Thyroid gland (tissue), 4 donors: ENCODE measurements around the gene CERK. TPM values are rescaled to one million over a fixed set of nuclear protein-coding genes. Genes with fewer than 3 reads are reported as not detected.

ENCODE experiments used
- DNase-seq, 2 donors: peaks; one replicate each; pipeline ENCODE4 v3.0.0-alpha.2; 2019
- H3K27ac ChIP-seq, 3 donors: fragments of 200-600 bp; sonication (generic); 1 replicate in 2 of 3; 2 replicates in 1 of 3; pipeline ENCODE4 v1.5.1; 2016 to 2019; ENCODE audit warnings: mild to moderate bottlenecking in 1 of 3, moderate library complexity in 1 of 3
- H3K27me3 ChIP-seq: fragments of 200-600 bp; sonication (generic); one replicate; pipeline ENCODE4 v1.5.1; 2019
- H3K36me3 ChIP-seq, 2 donors: fragments of 200-600 bp; sonication (generic); one replicate each; pipeline ENCODE4 v1.5.1; 2016 to 2019
- H3K4me1 ChIP-seq, 2 donors: fragments of 200-600 bp; sonication (generic); one replicate each; pipeline ENCODE4 v1.5.1; 2017 to 2019
- H3K4me3 ChIP-seq, 3 donors: fragments of 200-600 bp; sonication (generic); replicated peaks in 1 of 3; 1 replicate in 2 of 3; 2 replicates in 1 of 3; pipeline ENCODE4 v1.5.1; 2016; ENCODE audit warnings: mild to moderate bottlenecking in 1 of 3
- H3K9me3 ChIP-seq: fragments of 200-600 bp; sonication (generic); one replicate; pipeline ENCODE4 v1.5.1; 2017
- CTCF ChIP-seq, 6 experiments: fragments of 200-600 bp in 3 of 6; fragments of 450-650 bp in 3 of 6; sonication (generic) in 3 of 6; IDR thresholded peaks; one replicate each; pipeline ENCODE4 v1.5.1; 2016 to 2019; ENCODE audit warnings: antibody characterized with exemption in 6 of 6, mild to moderate bottlenecking in 2 of 6, inconsistent platforms in 1 of 6, moderate library complexity in 1 of 6
- POLR2A ChIP-seq, 2 donors: fragments of 450-650 bp; IDR thresholded peaks; one replicate each; pipeline ENCODE4 v1.6.1; 2017; ENCODE audit warnings: antibody characterized with exemption in 2 of 2, mild to moderate bottlenecking in 2 of 2, moderate library complexity in 1 of 2
- WGBS, 2 donors: methylation state at CpG; one replicate each; pipeline ENCODE4 v1.1.5; 2017; 5-methylcytosine and 5-hydroxymethylcytosine counted together
- intact Hi-C: fragments of 100-400 bp; cut with DNase I; formaldehyde crosslinking; loops from one replicate; pipeline ENCODE4 v1.15.1; 2023
- total RNA-seq, 4 donors: library from RNA; depleted of rRNA; stranded (reverse); fragments of >200 nt; gene quantifications; one replicate each; pipeline ENCODE4 v1.2.3, GENCODE V29; 2016

CERK gene
- total RNA-seq, 4 donors from 2014 or later, result 74.6 to 84.7 (median 81.5) TPM

DNA sequence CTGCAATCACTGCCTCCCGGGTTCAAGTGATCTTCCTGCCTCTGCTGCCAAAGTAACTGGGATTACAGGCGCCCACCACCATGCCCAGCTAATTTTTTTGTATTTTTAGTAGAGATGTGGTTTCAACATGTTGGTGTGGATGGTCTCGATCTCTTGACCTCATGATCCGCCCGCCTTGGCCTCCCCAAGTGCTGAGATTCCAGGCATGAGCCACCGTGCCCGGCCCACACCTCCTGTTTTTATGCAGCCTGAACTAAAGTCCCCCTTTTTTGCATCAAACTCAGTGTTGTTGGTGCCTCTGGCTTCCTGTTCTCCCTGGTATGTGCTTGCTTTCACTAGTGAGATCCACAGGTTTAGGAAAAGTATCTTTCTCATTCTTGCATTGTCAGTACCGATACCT lies 28.6 kb upstream of the CERK start:
- Histone ChIP-seq H3K27me3 (no peaks in the 10 kb centered on the region), H3K9me3 (no peaks in the 10 kb centered on the region), H3K27ac (no peak overlapping the region), H3K4me1 (peaks cover 40 to 52% of the 10 kb centered on the region in 2 donors), H3K36me3 (no peaks in the 10 kb centered on the region), H3K4me3 (no peak overlapping the region)
- intact Hi-C loops, result no loop called here
- 94 to 97% methylated on average over 8 of the region's 8 CpGs for WGBS, 2 donors
- no peak for DNase-seq
- no peak for TF ChIP-seq POLR2A (IDR thresholded peaks at IDR 0.05)
- no peak for TF ChIP-seq CTCF (IDR thresholded peaks at IDR 0.05)

DNA sequence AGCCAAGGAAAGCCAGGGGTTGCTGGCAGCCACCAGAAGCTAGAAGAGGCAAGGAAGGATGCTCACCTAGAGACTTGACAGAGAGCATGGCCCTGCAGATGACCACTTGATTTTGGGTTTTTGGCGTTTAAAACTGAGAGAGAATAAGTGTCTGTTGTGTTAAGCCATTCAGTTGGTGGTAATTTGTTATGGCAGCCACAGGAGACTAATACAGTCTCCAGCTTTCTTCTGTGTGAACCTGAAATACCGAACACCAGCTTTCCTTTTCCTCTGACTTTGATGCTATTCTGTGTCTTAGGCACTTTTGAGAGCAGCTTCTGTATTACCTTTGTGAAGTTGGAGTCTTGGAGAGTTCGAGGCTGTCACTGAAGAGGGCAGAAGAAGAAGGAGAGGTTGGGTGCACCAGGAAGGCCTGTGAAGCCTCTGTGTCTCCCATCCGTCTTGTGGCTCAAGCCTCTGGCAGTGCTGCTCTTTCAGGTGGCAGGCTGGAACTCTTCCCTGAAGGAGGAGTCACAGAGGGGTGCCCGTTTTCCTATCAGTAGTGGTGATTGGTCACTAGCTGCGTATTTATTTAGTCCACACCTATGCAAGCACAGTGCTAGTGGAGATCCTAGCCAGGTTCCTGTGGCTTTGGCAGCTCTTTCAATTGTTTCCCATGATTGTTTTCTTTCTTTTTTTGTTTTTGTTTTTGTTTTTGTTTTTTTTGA lies 26.9 kb upstream of the CERK start:
- intact Hi-C loops, result no loop called here
- DNase-seq, result no peak
- no peak overlapping the region for H3K27ac ChIP-seq
- no peaks in the 10 kb centered on the region for H3K27me3 ChIP-seq
- WGBS, 2 donors, result 77 to 82% methylated on average over 6 of the region's 6 CpGs
- H3K4me3 ChIP-seq, result no peak overlapping the region
- H3K36me3 ChIP-seq, result no peaks in the 10 kb centered on the region
- TF ChIP-seq CTCF (IDR thresholded peaks at IDR 0.05) (no peak), POLR2A (IDR thresholded peaks at IDR 0.05) (no peak)
- H3K4me1 ChIP-seq, result peaks cover 47 to 49% of the 10 kb centered on the region in 2 donors
- H3K9me3 ChIP-seq, result no peaks in the 10 kb centered on the region

DNA sequence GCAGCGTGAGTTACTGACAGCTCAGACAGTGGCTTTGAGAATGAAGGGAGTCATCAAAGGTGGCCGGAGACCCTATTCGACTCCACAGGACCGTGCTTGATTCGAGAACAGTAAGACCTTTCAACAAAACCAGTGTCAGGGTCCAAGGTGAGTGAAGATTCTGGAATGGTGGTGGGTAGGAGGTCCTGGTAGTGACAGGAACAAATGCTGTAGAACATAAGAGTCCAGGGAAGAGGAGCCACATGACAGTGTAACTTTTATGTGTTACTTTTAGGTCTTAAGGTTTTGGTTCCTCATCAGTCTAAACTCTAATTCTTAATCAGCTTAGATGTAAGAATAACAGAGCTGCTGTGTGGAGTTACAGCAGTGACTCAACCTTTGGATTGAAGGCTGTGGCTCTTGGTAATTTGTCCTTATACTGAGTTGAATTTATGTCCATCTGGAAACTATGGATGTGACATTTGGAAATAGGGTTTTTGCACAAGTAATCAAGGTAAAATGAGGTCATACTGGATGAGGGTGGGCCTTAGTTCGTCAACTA lies 26.2 kb upstream of the CERK start:
- Histone ChIP-seq H3K4me3 (no peak overlapping the region), H3K4me1 (peaks cover 40 to 42% of the 10 kb centered on the region in 2 donors), H3K27ac (no peak overlapping the region)

DNA sequence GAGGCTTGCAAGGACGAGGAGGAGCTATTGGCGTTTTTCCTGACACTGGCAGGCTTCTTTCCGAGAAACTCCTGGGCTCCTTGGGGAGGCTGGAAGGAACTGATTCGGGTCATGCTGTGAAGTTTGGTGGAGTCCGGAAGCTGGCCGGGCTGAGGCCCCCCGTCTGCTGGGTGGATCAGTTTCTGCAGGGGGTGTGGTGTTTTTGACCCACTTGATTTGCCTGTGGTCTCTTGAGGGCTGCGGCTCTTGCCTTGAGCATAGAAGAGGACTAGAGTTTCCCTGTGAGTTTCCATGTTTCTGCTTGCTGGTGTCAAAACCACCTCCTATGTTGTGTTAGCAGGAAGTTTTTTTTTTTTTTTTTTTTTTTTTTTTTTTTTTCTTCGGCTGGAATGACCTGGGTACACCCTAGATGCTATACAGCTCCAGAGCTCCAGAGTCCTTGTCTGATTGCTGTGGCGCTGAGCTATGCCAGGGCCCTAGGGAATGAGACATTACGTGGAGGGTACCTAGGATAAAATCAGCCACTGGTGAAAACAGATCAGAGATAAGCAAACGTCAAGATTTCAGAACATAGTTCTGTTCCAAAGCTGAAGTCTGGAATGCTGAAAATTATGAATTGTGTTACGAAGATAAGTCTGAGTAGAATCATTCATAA lies 25.1 kb upstream of the CERK start:
- Histone ChIP-seq H3K4me1 (peaks cover 40 to 42% of the 10 kb centered on the region in 2 donors), H3K36me3 (no peaks in the 10 kb centered on the region), H3K4me3 (peak overlapping the region; percentile 73 to 79 (median 75)), H3K27ac (peak overlapping the region; percentile 77 to 97 (median 94)), H3K27me3 (no peaks in the 10 kb centered on the region), H3K9me3 (no peaks in the 10 kb centered on the region)
- DNase-seq, result peak in 1 of 2 donors; percentile 46
- TF ChIP-seq POLR2A (IDR thresholded peaks at IDR 0.05), result no peak
- TF ChIP-seq CTCF (IDR thresholded peaks at IDR 0.05), result no peak
- WGBS, 2 donors, result 13 to 15% methylated on average over 13 of the region's 13 CpGs
- intact Hi-C loops, result no loop called here

More for the DNA sequence above, 26.2 kb upstream of the CERK start:
- no peaks in the 10 kb centered on the region for H3K27me3 ChIP-seq
- intact Hi-C loops, result no loop called here
- 92 to 93% methylated on average over 6 of the region's 6 CpGs for WGBS, 2 donors
- no peak for DNase-seq
- no peaks in the 10 kb centered on the region for H3K9me3 ChIP-seq
- H3K36me3 ChIP-seq, result no peaks in the 10 kb centered on the region
- TF ChIP-seq CTCF (IDR thresholded peaks at IDR 0.05), result no peak
- no peak for TF ChIP-seq POLR2A (IDR thresholded peaks at IDR 0.05)
